ENCODE data around the gene PGP. TPM values are rescaled to one million over a fixed set of nuclear protein-coding genes. Genes with fewer than 3 reads are reported as not detected.

PGP gene
- total RNA-seq, 1 experiment from 2014 or later = 32.6 TPM

DNA sequence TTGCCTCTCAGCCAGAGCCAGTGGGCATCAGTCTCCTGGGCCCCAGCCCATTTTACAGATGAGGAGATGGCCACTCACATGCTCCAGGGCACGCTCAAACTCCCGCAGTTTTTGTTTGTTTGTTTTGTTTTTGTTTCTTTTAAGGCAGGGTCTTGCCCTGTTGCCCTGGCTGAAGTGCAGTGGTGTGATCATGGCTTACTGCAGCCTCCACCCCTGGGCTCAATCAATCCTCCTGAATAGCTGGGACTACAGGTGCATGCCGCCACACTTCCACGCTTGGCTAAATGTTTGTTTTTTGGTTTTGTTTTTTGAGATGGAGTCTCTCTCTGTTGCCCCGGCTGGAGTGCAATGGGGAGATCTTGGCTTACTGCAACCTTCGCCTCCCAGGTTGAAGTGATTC is 12.3 kb upstream of the PGP start:
- Histone ChIP-seq H3K4me2 (ENCODE audit: low read length) (peak overlapping the region; percentile 75), H2AFZ (ENCODE audit: low read depth, low read length, poor library complexity, severe bottlenecking) (no peak overlapping the region), H3K27me3 (ENCODE audit: insufficient read depth, low read length) (no peaks in the 10 kb centered on the region), H3K27ac (ENCODE audit: low read depth, low read length) (peak overlapping the region; percentile 97; the same call in 1 of the 2 replicates), H3K4me1 (ENCODE audit: control insufficient read depth in 1 of 2, insufficient read depth in 2 of 2, low read length in 2 of 2) (peaks cover 25 to 30% of the 10 kb centered on the region in 2 experiments), H3K9ac (ENCODE audit: low read length) (no peak overlapping the region), H3K9me2 (ENCODE audit: insufficient read depth) (no peaks in the 10 kb centered on the region), H3K9me3 (ENCODE audit: control insufficient read depth in 1 of 2, insufficient read depth in 1 of 2, low read depth in 1 of 2, low read length in 2 of 2) (no peaks in the 10 kb centered on the region), H3K79me2 (ENCODE audit: insufficient read depth, low read length) (peaks cover 63% of the 10 kb centered on the region), H4K20me1 (ENCODE audit: insufficient read depth) (no peaks in the 10 kb centered on the region; the same call in 1 of the 2 replicates), H3K36me3 (ENCODE audit: control insufficient read depth in 1 of 2, insufficient read depth in 2 of 2, low read length in 2 of 2) (peaks cover 9 to 16% of the 10 kb centered on the region in 2 experiments; a peak in 3 of 4 replicates), H3K4me3 (replicated peaks in 1 of 2; ENCODE audit: low read depth in 1 of 2, low read length in 2 of 2) (no peak overlapping the region)
- DNase-seq (ENCODE audit: low read depth, low spot score) (no peak), ATAC-seq (no peak)
- intact Hi-C loops (cut with micrococcal nuclease) = no loop called here
- no TSS peak for BruUV-seq (replicated peaks)
- TF ChIP-seq ZNF274 (IDR thresholded peaks at IDR 0.05; ENCODE audit: low read depth, low read length) (no peak), POLR2A (IDR thresholded peaks at IDR 0.05; ENCODE audit: borderline replicate concordance, extremely low read depth, insufficient read depth, insufficient read length) (no peak), SP1 (IDR thresholded peaks at IDR 0.05; ENCODE audit: low read depth) (no peak), ZFX (IDR thresholded peaks at IDR 0.05) (no peak), CBX3 (IDR thresholded peaks at IDR 0.05; ENCODE audit: low read depth) (no peak)
- POLR2A ChIA-PET = interaction anchor here (1.1 to 1.4 kb wide), 3 partner anchors 12 to 32 kb away, joined by 4 to 6 read pairs (median 5); partner anchors contain the start of gene ECI1
- RAD21 ChIA-PET (ENCODE audit: low non-redundant PET in 1 of 2, low total read pairs in 2 of 2, uncharacterized antibody in 2 of 2, unreplicated experiment in 2 of 2) = interaction anchor here in 1 of 2 experiments (0.6 to 1.1 kb wide), 2 partner anchors 31 to 32 kb away, joined by 3 read pairs; no protein-coding TSS in a partner anchor
- CTCF ChIA-PET = no interaction called here

DNA sequence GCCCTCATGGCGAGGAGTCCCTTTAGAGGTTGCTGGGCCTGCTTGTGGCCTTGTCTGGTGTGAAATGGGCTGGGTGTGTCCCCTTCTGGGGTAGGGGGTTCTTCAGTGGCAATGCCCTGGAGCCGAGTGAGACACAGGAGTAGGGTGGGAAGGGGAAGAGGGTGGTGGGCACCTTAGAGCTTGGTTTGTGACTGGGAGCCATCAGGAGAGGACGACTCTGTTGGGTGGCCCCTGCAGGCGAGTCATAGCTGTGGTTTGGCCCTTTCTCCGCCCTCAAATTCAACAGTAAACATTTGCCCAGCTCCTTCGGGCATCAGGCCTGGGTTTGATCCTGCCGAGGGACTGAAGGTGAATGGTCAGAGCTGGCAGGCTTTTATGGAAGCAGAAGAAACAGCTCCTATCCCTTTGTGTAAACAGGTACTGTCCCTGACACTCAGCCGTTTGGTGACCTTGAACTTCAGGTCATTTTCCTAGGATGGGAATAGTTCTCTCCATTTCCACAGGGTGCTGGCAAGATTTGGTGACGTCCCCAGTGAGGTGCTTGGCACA is 11.7 kb upstream of the PGP start:
- H3K27me3 ChIP-seq (ENCODE audit: insufficient read depth, low read length) = no peaks in the 10 kb centered on the region
- peak overlapping the region; percentile 75 for H3K4me2 ChIP-seq (ENCODE audit: low read length)
- H3K9me2 ChIP-seq (ENCODE audit: insufficient read depth) = no peaks in the 10 kb centered on the region
- RAD21 ChIA-PET (ENCODE audit: low non-redundant PET in 1 of 2, low total read pairs in 2 of 2, uncharacterized antibody in 2 of 2, unreplicated experiment in 2 of 2) = interaction anchor here (0.6 to 1.1 kb wide), 3 partner anchors 8 to 32 kb away, joined by 3 to 4 read pairs (median 3); no protein-coding TSS in a partner anchor
- peak overlapping the region; percentile 97 for H3K27ac ChIP-seq (ENCODE audit: low read depth, low read length)
- ATAC-seq (no peak), DNase-seq (ENCODE audit: low read depth, low spot score) (no peak)
- TSS peak; percentile 11 for BruUV-seq (replicated peaks)
- H4K20me1 ChIP-seq (ENCODE audit: insufficient read depth) = no peaks in the 10 kb centered on the region; the same call in 1 of the 2 replicates
- intact Hi-C loops (cut with micrococcal nuclease) = no loop called here
- no peak overlapping the region for H3K9ac ChIP-seq (ENCODE audit: low read length)
- H2AFZ ChIP-seq (ENCODE audit: low read depth, low read length, poor library complexity, severe bottlenecking) = no peak overlapping the region
- peaks cover 6 to 16% of the 10 kb centered on the region in 2 experiments; a peak in 3 of 4 replicates for H3K36me3 ChIP-seq (ENCODE audit: control insufficient read depth in 1 of 2, insufficient read depth in 2 of 2, low read length in 2 of 2)
- POLR2A ChIA-PET = interaction anchor here (0.6 to 1.4 kb wide), 5 partner anchors 13 to 525 kb away, joined by 3 to 6 read pairs (median 4); partner anchors contain the start of genes ECI1 and TRAF7
- CTCF ChIA-PET = no interaction called here
- no peak overlapping the region for H3K4me3 ChIP-seq (replicated peaks in 1 of 2; ENCODE audit: low read depth in 1 of 2, low read length in 2 of 2)
- H3K9me3 ChIP-seq (ENCODE audit: control insufficient read depth in 1 of 2, insufficient read depth in 1 of 2, low read depth in 1 of 2, low read length in 2 of 2) = no peaks in the 10 kb centered on the region
- no peak for TF ChIP-seq JUND (IDR thresholded peaks at IDR 0.05)
- TF ChIP-seq CEBPB (IDR thresholded peaks at IDR 0.05; ENCODE audit: low read depth) = no peak
- TF ChIP-seq, protein P1, sequence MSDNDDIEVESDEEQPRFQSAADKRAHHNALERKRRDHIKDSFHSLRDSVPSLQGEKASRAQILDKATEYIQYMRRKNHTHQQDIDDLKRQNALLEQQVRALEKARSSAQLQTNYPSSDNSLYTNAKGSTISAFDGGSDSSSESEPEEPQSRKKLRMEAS (IDR thresholded peaks at IDR 0.05) = no peak
- peaks cover 63% of the 10 kb centered on the region for H3K79me2 ChIP-seq (ENCODE audit: insufficient read depth, low read length)
- peaks cover 25 to 30% of the 10 kb centered on the region in 2 experiments for H3K4me1 ChIP-seq (ENCODE audit: control insufficient read depth in 1 of 2, insufficient read depth in 2 of 2, low read length in 2 of 2)
